Endodermal cell (in vitro differentiated cells): ENCODE results near the gene FMO4. TPM values are rescaled to one million over a fixed set of nuclear protein-coding genes. Genes with fewer than 3 reads are reported as not detected.
"Not testable (repeated sequence)": the region's sequence is repeated elsewhere in the genome, so short reads cannot be mapped to it uniquely, and the experiment has no call there.

ENCODE experiments used
- DNase-seq: peaks from one replicate; pipeline ENCODE4 v3.0.0-alpha.2; 2017
- H3K27ac ChIP-seq: 2 replicates; pipeline ENCODE4 v1.5.1; 2013; ENCODE audit warnings: mild to moderate bottlenecking, low read depth, low read length, moderate library complexity
- H3K27me3 ChIP-seq: 2 replicates; pipeline ENCODE4 v1.6.1; 2013; ENCODE audit warnings: mild to moderate bottlenecking, low read length, moderate library complexity; ENCODE audit not compliant: insufficient read depth, control insufficient read depth, poor library complexity, severe bottlenecking
- H3K36me3 ChIP-seq: 2 replicates; pipeline ENCODE4 v1.7.0; 2013; ENCODE audit warnings: mild to moderate bottlenecking, low read length, moderate library complexity; ENCODE audit not compliant: control insufficient read depth, insufficient read depth
- H3K4me1 ChIP-seq: one replicate; pipeline ENCODE4 v1.7.0; 2013; ENCODE audit warnings: low read length; ENCODE audit not compliant: control insufficient read depth, insufficient read depth
- H3K4me3 ChIP-seq: 2 replicates; pipeline ENCODE4 v1.5.1; 2013; ENCODE audit warnings: mild to moderate bottlenecking, low read length, moderate library complexity
- H3K9ac ChIP-seq: 2 replicates; pipeline ENCODE4 v1.6.1; 2013; ENCODE audit warnings: mild to moderate bottlenecking, low read length, moderate library complexity; ENCODE audit not compliant: poor library complexity, severe bottlenecking; ENCODE audit errors: extremely low read depth
- H3K9me3 ChIP-seq: 2 replicates; pipeline ENCODE4 v1.6.1; 2013; ENCODE audit warnings: mild to moderate bottlenecking, low read length, moderate library complexity; ENCODE audit not compliant: control insufficient read depth
- H3K27ac Mint-ChIP-seq: 2 replicates; pipeline ENCODE4 v1.8.0; 2020; ENCODE audit warnings: mixed read lengths
- H3K27me3 Mint-ChIP-seq: 2 replicates; pipeline ENCODE4 v1.8.0; 2021; ENCODE audit warnings: mild to moderate bottlenecking, mixed read lengths; ENCODE audit not compliant: insufficient read depth
- H3K36me3 Mint-ChIP-seq: 2 replicates; pipeline ENCODE4 v1.8.0; 2020; ENCODE audit warnings: low read depth, mixed read lengths
- H3K4me1 Mint-ChIP-seq: 2 replicates; pipeline ENCODE4 v1.8.0; 2020; ENCODE audit warnings: mixed read lengths
- H3K4me3 Mint-ChIP-seq: 2 replicates; pipeline ENCODE4 v1.8.0; 2020; ENCODE audit warnings: mild to moderate bottlenecking, moderate library complexity, mixed read lengths
- H3K9me3 Mint-ChIP-seq: 2 replicates; pipeline ENCODE4 v1.8.0; 2020; ENCODE audit warnings: mild to moderate bottlenecking, mixed read lengths
- CTCF ChIP-seq: fragments of 200-600 bp; sonication (generic); conservative IDR thresholded peaks from 2 replicates; pipeline ENCODE4 v1.5.0; 2021; ENCODE audit warnings: antibody characterized with exemption, mild to moderate bottlenecking
- WGBS, 2 experiments: methylation state at CpG; one replicate each; pipeline versions ENCODE4 v1.1.5 to v1.1.7; 2013; ENCODE audit warnings: missing lambda C conversion rate in 2 of 2, mixed read lengths in 1 of 2; ENCODE audit not compliant: insufficient coverage in 1 of 2, insufficient read length in 1 of 2; 5-methylcytosine and 5-hydroxymethylcytosine counted together
- total RNA-seq, 2 donors: library from RNA; stranded (reverse); fragmentation: NEBNext Ultra II Directional in 1 of 2; extraction: Animal tissue kit (Norgen Biotek cat#: 25700) in 1 of 2; gene quantifications; 2 replicates in 1 of 2; 3 replicates in 1 of 2; pipeline ENCODE4 v1.2.1, GENCODE V29; 2021

FMO4 gene
- total RNA-seq, 2 donors from 2014 or later, result 2.5 to 3.5 TPM

- H3K27ac Mint-ChIP-seq, result no peak overlapping the region
- no peaks in the 10 kb centered on the region for H3K27me3 Mint-ChIP-seq
- peaks cover 9% of the 10 kb centered on the region for H3K4me1 Mint-ChIP-seq
- H3K9me3 Mint-ChIP-seq, result peaks cover 4% of the 10 kb centered on the region
- Histone ChIP-seq H3K27ac (no peak overlapping the region), H3K9me3 (no peaks in the 10 kb centered on the region), H3K4me3 (no peak overlapping the region), H3K4me1 (no peaks in the 10 kb centered on the region), H3K9ac (no peak overlapping the region), H3K27me3 (no peaks in the 10 kb centered on the region), H3K36me3 (no peaks in the 10 kb centered on the region)
- H3K4me3 Mint-ChIP-seq, result no peak overlapping the region
- TF ChIP-seq CTCF, result no peak
- 88 to 100% methylated on average over 2 of the region's 2 CpGs for WGBS, 2 experiments
- DNase-seq, result no peak
- no peaks in the 10 kb centered on the region for H3K36me3 Mint-ChIP-seq
These were observed 38.6 kb downstream of the FMO4 start for GRCh38 chr1:171352554-171352953.

GRCh38 chr1:171355727-171356126, 41.7 kb downstream of the FMO4 start:
- no peak overlapping the region for H3K4me3 Mint-ChIP-seq
- H3K36me3 Mint-ChIP-seq, result no peaks in the 10 kb centered on the region
- DNase-seq, result no peak
- no peaks in the 10 kb centered on the region for H3K9me3 Mint-ChIP-seq
- Histone ChIP-seq H3K27ac (no peak overlapping the region), H3K9ac (no peak overlapping the region), H3K4me3 (no peak overlapping the region), H3K9me3 (no peaks in the 10 kb centered on the region), H3K4me1 (no peaks in the 10 kb centered on the region), H3K36me3 (no peaks in the 10 kb centered on the region), H3K27me3 (no peaks in the 10 kb centered on the region)
- no peak for TF ChIP-seq CTCF
- 85 to 100% methylated on average over 2 to 3 of the region's 3 CpGs for WGBS, 2 experiments
- no peak overlapping the region for H3K27ac Mint-ChIP-seq
- H3K4me1 Mint-ChIP-seq, result peaks cover 17% of the 10 kb centered on the region
- no peaks in the 10 kb centered on the region for H3K27me3 Mint-ChIP-seq

- no peaks in the 10 kb centered on the region for H3K36me3 ChIP-seq
- H3K27ac ChIP-seq, result no peak overlapping the region
- H3K4me1 Mint-ChIP-seq, result peaks cover 17% of the 10 kb centered on the region
- no peak overlapping the region for H3K9ac ChIP-seq
- H3K27ac Mint-ChIP-seq, result no peak overlapping the region
- 78 to 83% methylated on average over 1 to 4 of the region's 4 CpGs for WGBS, 2 experiments
- H3K27me3 ChIP-seq, result no peaks in the 10 kb centered on the region
- H3K4me3 Mint-ChIP-seq, result no peak overlapping the region
- H3K4me1 ChIP-seq, result no peaks in the 10 kb centered on the region
- no peaks in the 10 kb centered on the region for H3K27me3 Mint-ChIP-seq
- no peak for DNase-seq
- no peaks in the 10 kb centered on the region for H3K36me3 Mint-ChIP-seq
- no peaks in the 10 kb centered on the region for H3K9me3 ChIP-seq
- peaks cover 9% of the 10 kb centered on the region for H3K9me3 Mint-ChIP-seq
- H3K4me3 ChIP-seq, result no peak overlapping the region
- no peak for TF ChIP-seq CTCF
These were observed 43.2 kb downstream of the FMO4 start for GRCh38 chr1:171357179-171357578.

GRCh38 chr1:171359355-171359648, 45.3 kb downstream of the FMO4 start:
- H3K4me1 ChIP-seq, H3K36me3 ChIP-seq, H3K27ac ChIP-seq, H3K9ac ChIP-seq, DNase-seq, H3K36me3 Mint-ChIP-seq, H3K4me3 ChIP-seq, H3K4me3 Mint-ChIP-seq, H3K27ac Mint-ChIP-seq, H3K27me3 ChIP-seq, H3K9me3 ChIP-seq, H3K27me3 Mint-ChIP-seq, H3K4me1 Mint-ChIP-seq: not testable (repeated sequence)
- peaks cover 27% of the 10 kb centered on the region for H3K9me3 Mint-ChIP-seq
- WGBS, 2 experiments, result 97% methylated on average over 7 of the region's 7 CpGs; no CpG with 5 or more reads in 1 of the 2 experiments
